A549 (cell line): ENCODE data around the gene ZDHHC24.

Experiments
- BHLHE40 ChIP-seq: IDR thresholded peaks from 2 replicates; pipeline ENCODE4 v1.6.1; 2012; ENCODE audit warnings: low read depth, low read length, inconsistent platforms
- CHD2 ChIP-seq: fragments of 150-350 bp; IDR thresholded peaks from 2 replicates; pipeline ENCODE4 v1.6.1; 2014; ENCODE audit warnings: low read length; ENCODE audit not compliant: partially characterized antibody
- CHD4 ChIP-seq: fragments of 200-600 bp; sonication (generic); IDR thresholded peaks from 2 replicates; pipeline ENCODE4 v1.6.1; 2016; ENCODE audit warnings: antibody characterized with exemption, mild to moderate bottlenecking, borderline replicate concordance
- MAFK ChIP-seq: fragments of 450-650 bp; IDR thresholded peaks from 2 replicates; pipeline ENCODE4 v1.6.1; 2014; ENCODE audit not compliant: partially characterized antibody
- ZSCAN20 ChIP-seq: fragments of 250-450 bp; sonication (Bioruptor Pico); IDR thresholded peaks from 2 replicates; pipeline ENCODE4 v1.8.0; 2022; ENCODE audit warnings: mild to moderate bottlenecking, moderate library complexity
- TF ChIP-seq, protein P1 (sequence below): fragments of >200 bp; sonication (Bioruptor Twin); formaldehyde crosslinking; IDR thresholded peaks from 3 replicates; pipeline ENCODE4 v1.5.1; 2016
- TF ChIP-seq, protein P2 (sequence below): fragments of 200-600 bp; sonication (generic); IDR thresholded peaks from 2 replicates; pipeline ENCODE4 v1.6.1; 2016; ENCODE audit warnings: antibody characterized with exemption, mild to moderate bottlenecking, moderate library complexity
- TF ChIP-seq, protein P3 (sequence below): fragments of >200 bp; sonication (Bioruptor Twin); formaldehyde crosslinking; IDR thresholded peaks from 2 replicates; pipeline ENCODE4 v1.6.1; 2016

DNA sequence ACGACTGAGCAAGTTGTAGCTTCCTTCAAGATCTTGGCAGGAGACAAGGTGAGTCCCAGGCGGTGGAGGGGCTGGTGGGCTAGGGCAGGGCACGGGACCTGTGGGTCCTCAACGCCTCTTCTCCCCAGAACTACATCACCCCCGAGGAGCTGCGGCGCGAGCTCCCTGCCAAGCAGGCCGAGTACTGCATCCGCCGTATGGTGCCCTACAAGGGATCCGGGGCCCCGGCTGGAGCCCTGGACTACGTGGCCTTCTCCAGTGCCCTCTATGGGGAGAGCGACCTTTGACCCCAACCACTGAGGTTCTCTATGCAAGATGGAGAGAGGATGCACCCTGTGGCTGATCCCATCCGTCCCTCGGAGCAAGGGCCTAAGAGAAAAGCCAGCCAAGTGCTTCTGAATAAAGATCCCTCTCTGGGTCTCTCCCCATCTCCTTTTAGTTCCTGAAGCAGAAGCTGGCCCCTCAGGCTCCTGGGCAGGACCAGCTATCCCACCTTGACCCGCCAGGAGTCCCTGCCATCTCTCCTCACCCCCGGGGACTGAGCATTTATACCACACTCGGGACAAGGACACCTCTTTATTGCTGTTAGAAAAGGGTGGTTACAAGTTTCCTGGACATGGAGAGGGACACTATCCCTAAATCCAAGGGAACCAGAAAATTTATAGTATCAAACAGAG lies 17.2 kb upstream of the ZDHHC24 start:
- TF ChIP-seq ZSCAN20 (CRISPR knock-in tag) (no peak), CHD4 (no peak), BHLHE40 (no peak), MAFK (no peak), CHD2 (no peak)
- TF ChIP-seq, protein P1, sequence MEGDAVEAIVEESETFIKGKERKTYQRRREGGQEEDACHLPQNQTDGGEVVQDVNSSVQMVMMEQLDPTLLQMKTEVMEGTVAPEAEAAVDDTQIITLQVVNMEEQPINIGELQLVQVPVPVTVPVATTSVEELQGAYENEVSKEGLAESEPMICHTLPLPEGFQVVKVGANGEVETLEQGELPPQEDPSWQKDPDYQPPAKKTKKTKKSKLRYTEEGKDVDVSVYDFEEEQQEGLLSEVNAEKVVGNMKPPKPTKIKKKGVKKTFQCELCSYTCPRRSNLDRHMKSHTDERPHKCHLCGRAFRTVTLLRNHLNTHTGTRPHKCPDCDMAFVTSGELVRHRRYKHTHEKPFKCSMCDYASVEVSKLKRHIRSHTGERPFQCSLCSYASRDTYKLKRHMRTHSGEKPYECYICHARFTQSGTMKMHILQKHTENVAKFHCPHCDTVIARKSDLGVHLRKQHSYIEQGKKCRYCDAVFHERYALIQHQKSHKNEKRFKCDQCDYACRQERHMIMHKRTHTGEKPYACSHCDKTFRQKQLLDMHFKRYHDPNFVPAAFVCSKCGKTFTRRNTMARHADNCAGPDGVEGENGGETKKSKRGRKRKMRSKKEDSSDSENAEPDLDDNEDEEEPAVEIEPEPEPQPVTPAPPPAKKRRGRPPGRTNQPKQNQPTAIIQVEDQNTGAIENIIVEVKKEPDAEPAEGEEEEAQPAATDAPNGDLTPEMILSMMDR, result no peak
- TF ChIP-seq, protein P2, sequence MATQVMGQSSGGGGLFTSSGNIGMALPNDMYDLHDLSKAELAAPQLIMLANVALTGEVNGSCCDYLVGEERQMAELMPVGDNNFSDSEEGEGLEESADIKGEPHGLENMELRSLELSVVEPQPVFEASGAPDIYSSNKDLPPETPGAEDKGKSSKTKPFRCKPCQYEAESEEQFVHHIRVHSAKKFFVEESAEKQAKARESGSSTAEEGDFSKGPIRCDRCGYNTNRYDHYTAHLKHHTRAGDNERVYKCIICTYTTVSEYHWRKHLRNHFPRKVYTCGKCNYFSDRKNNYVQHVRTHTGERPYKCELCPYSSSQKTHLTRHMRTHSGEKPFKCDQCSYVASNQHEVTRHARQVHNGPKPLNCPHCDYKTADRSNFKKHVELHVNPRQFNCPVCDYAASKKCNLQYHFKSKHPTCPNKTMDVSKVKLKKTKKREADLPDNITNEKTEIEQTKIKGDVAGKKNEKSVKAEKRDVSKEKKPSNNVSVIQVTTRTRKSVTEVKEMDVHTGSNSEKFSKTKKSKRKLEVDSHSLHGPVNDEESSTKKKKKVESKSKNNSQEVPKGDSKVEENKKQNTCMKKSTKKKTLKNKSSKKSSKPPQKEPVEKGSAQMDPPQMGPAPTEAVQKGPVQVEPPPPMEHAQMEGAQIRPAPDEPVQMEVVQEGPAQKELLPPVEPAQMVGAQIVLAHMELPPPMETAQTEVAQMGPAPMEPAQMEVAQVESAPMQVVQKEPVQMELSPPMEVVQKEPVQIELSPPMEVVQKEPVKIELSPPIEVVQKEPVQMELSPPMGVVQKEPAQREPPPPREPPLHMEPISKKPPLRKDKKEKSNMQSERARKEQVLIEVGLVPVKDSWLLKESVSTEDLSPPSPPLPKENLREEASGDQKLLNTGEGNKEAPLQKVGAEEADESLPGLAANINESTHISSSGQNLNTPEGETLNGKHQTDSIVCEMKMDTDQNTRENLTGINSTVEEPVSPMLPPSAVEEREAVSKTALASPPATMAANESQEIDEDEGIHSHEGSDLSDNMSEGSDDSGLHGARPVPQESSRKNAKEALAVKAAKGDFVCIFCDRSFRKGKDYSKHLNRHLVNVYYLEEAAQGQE, result no peak
- TF ChIP-seq, protein P3, sequence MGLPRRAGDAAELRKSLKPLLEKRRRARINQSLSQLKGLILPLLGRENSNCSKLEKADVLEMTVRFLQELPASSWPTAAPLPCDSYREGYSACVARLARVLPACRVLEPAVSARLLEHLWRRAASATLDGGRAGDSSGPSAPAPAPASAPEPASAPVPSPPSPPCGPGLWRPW, result no peak
